RWPE2 (cell line): ENCODE data around the gene CRLF1.

Experiments
- ATAC-seq: fragments of 200-7000 bp; cut with Tn5 transposase; 3 replicates; pipeline ENCODE4 v1.9.1; 2021; ENCODE audit warnings: low read depth
- DNase-seq: peaks from one replicate; pipeline ENCODE4 v3.0.0-alpha.2; 2020; ENCODE audit warnings: low spot score
- H3K27ac ChIP-seq: fragments of 450-650 bp; 2 replicates; pipeline ENCODE4 v1.5.1; 2017; ENCODE audit warnings: mild to moderate bottlenecking; ENCODE audit not compliant: poor library complexity, severe bottlenecking
- H3K27me3 ChIP-seq: fragments of 250-450 bp; sonication (Bioruptor Pico); 2 replicates; pipeline ENCODE4 v1.5.1; 2021; ENCODE audit warnings: mild to moderate bottlenecking, moderate library complexity; ENCODE audit not compliant: insufficient read depth, poor library complexity, severe bottlenecking
- H3K36me3 ChIP-seq: fragments of 250-450 bp; sonication (Bioruptor Pico); 2 replicates; pipeline ENCODE4 v1.5.1; 2020; ENCODE audit warnings: low read depth, mild to moderate bottlenecking, moderate library complexity
- H3K4me1 ChIP-seq: fragments of 250-450 bp; sonication (Bioruptor Pico); 2 replicates; pipeline ENCODE4 v1.5.1; 2021; ENCODE audit warnings: mild to moderate bottlenecking, moderate library complexity; ENCODE audit not compliant: insufficient read depth, poor library complexity, severe bottlenecking
- H3K4me3 ChIP-seq: fragments of 250-450 bp; sonication (Bioruptor Pico); 2 replicates; pipeline ENCODE4 v1.5.1; 2021; ENCODE audit warnings: mild to moderate bottlenecking, moderate library complexity; ENCODE audit not compliant: severe bottlenecking
- H3K9me3 ChIP-seq: fragments of 250-450 bp; sonication (Bioruptor Pico); 2 replicates; pipeline ENCODE4 v1.5.1; 2021; ENCODE audit warnings: mild to moderate bottlenecking, moderate library complexity; ENCODE audit not compliant: severe bottlenecking
- TF ChIP-seq, protein P1 (sequence below): fragments of 450-650 bp; IDR thresholded peaks from one replicate; pipeline ENCODE4 v1.5.1; 2017; ENCODE audit warnings: mild to moderate bottlenecking, moderate library complexity; ENCODE audit not compliant: poor library complexity, severe bottlenecking

Gene CRLF1

DNA sequence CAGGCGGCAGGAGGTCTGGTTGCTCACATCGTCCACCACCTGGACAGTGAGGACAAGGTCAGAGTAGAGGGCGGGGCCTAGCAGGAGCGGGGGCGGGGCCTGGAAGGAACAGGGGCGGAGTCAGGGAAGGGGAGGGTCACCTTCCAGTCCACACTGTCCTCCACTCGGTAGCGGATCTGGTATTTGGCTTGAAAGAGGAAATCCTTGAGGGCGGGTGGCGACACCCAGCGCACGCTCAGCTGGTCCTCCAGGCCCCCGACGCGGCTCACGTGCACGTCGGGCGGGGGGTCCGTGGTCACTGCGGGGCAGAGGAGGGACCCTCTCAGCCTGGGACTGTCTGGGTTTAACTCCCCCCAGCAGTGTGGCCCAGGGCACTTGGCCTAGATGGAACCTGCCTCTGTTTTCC lies 9.8 kb downstream of the CRLF1 start:
- no peak overlapping the region for H3K27ac ChIP-seq
- no peaks in the 10 kb centered on the region for H3K27me3 ChIP-seq
- DNase-seq (peak; percentile 62), ATAC-seq (peak; percentile 41; the same call in 1 of the 3 replicates)
- H3K9me3 ChIP-seq, result no peaks in the 10 kb centered on the region
- TF ChIP-seq, protein P1, sequence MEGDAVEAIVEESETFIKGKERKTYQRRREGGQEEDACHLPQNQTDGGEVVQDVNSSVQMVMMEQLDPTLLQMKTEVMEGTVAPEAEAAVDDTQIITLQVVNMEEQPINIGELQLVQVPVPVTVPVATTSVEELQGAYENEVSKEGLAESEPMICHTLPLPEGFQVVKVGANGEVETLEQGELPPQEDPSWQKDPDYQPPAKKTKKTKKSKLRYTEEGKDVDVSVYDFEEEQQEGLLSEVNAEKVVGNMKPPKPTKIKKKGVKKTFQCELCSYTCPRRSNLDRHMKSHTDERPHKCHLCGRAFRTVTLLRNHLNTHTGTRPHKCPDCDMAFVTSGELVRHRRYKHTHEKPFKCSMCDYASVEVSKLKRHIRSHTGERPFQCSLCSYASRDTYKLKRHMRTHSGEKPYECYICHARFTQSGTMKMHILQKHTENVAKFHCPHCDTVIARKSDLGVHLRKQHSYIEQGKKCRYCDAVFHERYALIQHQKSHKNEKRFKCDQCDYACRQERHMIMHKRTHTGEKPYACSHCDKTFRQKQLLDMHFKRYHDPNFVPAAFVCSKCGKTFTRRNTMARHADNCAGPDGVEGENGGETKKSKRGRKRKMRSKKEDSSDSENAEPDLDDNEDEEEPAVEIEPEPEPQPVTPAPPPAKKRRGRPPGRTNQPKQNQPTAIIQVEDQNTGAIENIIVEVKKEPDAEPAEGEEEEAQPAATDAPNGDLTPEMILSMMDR, result no peak
- no peaks in the 10 kb centered on the region for H3K36me3 ChIP-seq
- no peak overlapping the region for H3K4me3 ChIP-seq
- H3K4me1 ChIP-seq, result no peaks in the 10 kb centered on the region

DNA sequence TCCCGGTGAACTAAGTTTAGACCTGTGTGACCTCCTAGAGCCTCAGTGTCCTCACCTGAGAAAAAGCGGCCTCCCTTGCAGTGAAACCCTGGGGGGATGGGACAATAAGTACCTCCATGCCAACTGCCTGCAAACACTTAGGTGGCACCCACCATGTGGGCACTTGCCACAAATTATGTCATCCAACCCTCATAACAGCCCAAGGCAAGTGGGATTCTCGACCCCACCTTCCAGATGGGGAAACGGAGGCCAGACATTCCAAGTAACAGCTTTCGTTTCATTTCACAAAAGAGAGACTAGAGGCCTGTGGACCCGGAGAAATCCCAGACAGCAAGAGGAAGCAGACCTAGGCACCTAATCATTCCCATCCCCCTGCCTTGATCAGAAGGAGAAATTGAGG lies 11.1 kb downstream of the CRLF1 start:
- Histone ChIP-seq H3K27ac (no peak overlapping the region), H3K4me3 (no peak overlapping the region), H3K36me3 (peaks cover 8% of the 10 kb centered on the region; the same call in 1 of the 2 replicates), H3K27me3 (no peaks in the 10 kb centered on the region), H3K9me3 (no peaks in the 10 kb centered on the region), H3K4me1 (no peaks in the 10 kb centered on the region)
- no peak for ATAC-seq
- DNase-seq, result no peak
- TF ChIP-seq, protein P1, result no peak

- Histone ChIP-seq H3K4me1 (peaks cover under 1% of the 10 kb centered on the region), H3K27ac (no peak overlapping the region), H3K4me3 (peak overlapping the region; percentile 21), H3K27me3 (no peaks in the 10 kb centered on the region), H3K36me3 (peaks cover 8% of the 10 kb centered on the region; the same call in 1 of the 2 replicates), H3K9me3 (no peaks in the 10 kb centered on the region)
- TF ChIP-seq, protein P1, result no peak
- peak; percentile 51 for DNase-seq
- ATAC-seq, result no peak
Observed at GRCh38 chr19:18594824-18595373, 11.7 kb downstream of the CRLF1 start.

GRCh38 chr19:18594096-18594823 lies 12.3 kb downstream of the CRLF1 start:
- H3K4me3 ChIP-seq, result peak overlapping the region; percentile 21
- no peaks in the 10 kb centered on the region for H3K27me3 ChIP-seq
- H3K36me3 ChIP-seq, result peaks cover 8% of the 10 kb centered on the region; the same call in 1 of the 2 replicates
- H3K4me1 ChIP-seq, result peaks cover 5% of the 10 kb centered on the region
- no peaks in the 10 kb centered on the region for H3K9me3 ChIP-seq
- ATAC-seq (peak; percentile 59), DNase-seq (peak; percentile 54)
- no peak overlapping the region for H3K27ac ChIP-seq
- TF ChIP-seq, protein P1, result peak; percentile 93
